Stimulated activated CD4-positive, alpha-beta T cell treated with anti-CD3 and anti-CD28 coated beads, TNF-alpha, amount 100 ng/mL, for 48 hours (primary cell): ENCODE data around the gene AP3B2.
"Not testable (repeated sequence)": the region's sequence is repeated elsewhere in the genome, so short reads cannot be mapped to it uniquely, and the experiment has no call there.

ENCODE experiments used
- DNase-seq, 3 donors: peaks; one replicate each; pipeline ENCODE4 v3.0.0-alpha.2; 2020; ENCODE audit warnings: low read depth in 3 of 3

Gene AP3B2

GRCh38 chr15:82709421-82710207, at the start of gene AP3B2:
Gene AP3B2, minus strand, starts transcription at chr15:82709875. Its CDS starts 169 bp downstream, at chr15:82709706.
- peak; percentile 49 to 58 (median 52) for DNase-seq

DNA sequence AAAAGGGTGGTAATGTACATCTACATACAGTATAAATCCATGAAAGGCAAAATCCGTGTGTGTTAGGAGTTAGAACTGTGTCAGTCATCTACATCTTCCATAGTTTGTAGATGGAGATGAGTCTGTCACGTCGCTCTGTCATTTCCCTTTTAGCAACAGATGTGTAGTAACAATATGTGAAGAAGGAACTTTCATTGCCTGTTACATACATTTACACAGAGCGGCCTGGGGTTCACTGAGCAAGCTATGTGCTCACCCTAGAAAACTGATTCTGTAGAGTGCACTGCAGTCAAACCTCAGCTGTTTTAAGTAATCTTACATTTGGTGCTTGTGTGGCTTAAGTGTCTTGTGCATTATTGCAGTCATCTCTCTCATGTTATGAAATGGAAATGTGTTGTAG, 41.6 kb upstream of the AP3B2 start:
- DNase-seq = no peak

- DNase-seq = no peak
Observed at GRCh38 chr15:82750831-82751180, 41.1 kb upstream of the AP3B2 start.

- DNase-seq = peak; percentile 76 to 78 (median 77)
Observed at GRCh38 chr15:82749951-82750830, 40.5 kb upstream of the AP3B2 start.

DNA sequence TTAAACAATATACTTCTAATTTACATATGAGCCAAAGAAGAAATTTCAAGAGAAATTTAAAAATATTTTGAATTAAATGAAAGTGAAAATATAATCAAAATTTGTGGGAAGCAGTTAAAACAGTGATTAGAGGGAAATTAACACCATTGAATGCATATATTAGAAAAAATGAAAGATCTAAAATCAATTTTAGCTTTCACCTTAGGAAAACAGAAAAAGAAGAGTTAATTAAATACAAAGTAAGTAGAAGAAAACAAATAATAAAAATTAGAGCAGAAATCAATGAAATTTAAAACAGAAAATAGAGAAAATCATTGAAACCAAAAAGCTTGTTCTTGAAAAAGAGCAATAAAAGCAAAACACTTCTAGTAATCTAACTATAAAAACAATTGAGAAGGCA, 38.6 kb upstream of the AP3B2 start:
- no peak for DNase-seq

GRCh38 chr15:82743810-82744209, 34.1 kb upstream of the AP3B2 start:
- DNase-seq = no peak

DNA sequence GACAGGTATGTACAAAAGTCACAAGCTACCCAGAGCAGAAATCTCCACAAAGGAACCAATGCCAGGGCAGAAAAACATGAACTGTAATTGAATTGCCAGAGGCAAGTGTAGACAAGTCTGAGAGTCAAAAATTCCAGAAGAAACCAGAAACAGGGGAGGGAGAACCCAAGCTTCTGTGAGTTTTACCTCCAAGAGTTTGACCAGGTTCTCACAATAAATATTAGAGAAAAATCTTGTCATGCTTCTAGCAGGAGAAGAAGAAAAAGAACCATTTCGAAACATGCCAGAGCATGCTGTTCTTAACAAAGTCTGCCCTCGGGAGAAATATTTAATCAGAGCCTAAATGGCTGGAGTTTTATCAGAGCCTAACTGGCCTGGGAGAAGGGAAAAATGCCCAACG, 32.5 kb upstream of the AP3B2 start:
- DNase-seq = no peak

GRCh38 chr15:82739086-82739485, 29.4 kb upstream of the AP3B2 start:
- no peak for DNase-seq

- DNase-seq = no peak
Observed at GRCh38 chr15:82737975-82738374, 28.3 kb upstream of the AP3B2 start.

DNA sequence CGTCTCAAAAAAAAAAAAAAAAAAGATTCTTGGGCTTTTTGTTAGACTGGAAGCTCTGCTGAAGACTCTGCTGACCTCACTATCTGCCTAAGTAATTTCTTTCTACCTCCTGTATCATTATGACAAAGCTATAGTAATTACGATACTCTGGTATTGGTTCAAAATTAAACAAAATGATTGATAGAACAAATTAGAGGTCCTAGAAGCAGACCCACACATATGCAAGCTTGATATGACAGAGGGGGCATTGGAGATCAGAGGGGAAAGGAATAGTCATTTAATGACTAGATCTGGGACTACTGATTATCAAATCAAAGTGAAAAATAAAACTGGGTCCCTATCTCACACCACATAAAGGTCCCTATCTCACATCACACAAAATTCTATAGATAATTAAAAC, 21.9 kb upstream of the AP3B2 start:
- no peak for DNase-seq

- no peak for DNase-seq
Observed at GRCh38 chr15:82730022-82730530, 20.4 kb upstream of the AP3B2 start.

- no peak for DNase-seq
Observed at GRCh38 chr15:82726816-82727215, 17.1 kb upstream of the AP3B2 start.

GRCh38 chr15:82715003-82715402, 5.3 kb upstream of the AP3B2 start:
- DNase-seq = no peak

- DNase-seq = no peak
Observed at GRCh38 chr15:82714016-82714415, 4.3 kb upstream of the AP3B2 start.

DNA sequence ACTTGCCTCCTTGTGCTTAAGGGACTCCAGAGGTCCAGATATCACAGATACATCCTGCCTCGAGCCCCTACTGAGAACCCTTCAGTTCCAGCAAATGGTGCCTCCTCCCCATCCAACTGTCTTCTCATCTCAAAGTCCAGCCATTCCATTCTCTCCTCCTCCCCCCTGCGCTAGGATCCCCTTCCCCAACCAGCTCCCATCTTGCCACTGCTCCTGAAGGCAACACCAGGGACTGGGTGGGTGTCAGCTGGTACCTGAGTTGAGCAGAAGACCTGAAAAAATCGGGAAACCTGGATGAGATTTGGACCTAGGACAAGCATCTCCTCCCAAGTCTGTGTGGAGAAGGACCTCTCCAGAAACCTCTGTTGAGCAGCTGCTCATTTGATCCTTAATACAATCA, 2.4 kb upstream of the AP3B2 start:
- no peak for DNase-seq

DNA sequence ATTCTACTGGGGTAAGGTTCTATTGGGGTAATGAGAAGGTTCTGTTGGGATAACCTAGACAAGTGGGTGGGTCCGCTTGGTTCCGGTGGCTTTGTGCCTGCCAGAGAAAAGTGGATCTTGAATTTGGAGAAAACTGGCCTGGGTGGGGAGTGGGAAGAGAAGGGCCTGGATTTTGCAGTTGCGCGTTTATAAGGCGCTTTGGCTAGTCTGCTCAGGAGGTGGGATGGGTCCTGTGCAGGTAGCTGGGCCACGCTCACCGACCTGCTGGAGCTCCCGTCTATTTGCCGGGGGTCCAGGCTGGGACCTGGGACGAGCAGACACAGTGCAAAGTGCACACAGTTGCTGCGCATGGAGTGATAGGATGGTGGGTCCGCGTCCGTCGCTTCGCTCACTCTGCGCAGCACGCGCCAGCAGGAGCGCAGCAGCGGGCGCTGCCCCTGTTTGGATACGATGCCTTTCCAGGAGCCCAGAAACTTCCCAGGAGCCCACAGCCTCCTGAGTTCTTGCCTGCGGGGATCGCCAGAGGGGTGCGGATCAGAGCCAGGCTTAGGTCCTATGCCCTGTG, 1.3 kb upstream of the AP3B2 start:
- DNase-seq = no peak

DNA sequence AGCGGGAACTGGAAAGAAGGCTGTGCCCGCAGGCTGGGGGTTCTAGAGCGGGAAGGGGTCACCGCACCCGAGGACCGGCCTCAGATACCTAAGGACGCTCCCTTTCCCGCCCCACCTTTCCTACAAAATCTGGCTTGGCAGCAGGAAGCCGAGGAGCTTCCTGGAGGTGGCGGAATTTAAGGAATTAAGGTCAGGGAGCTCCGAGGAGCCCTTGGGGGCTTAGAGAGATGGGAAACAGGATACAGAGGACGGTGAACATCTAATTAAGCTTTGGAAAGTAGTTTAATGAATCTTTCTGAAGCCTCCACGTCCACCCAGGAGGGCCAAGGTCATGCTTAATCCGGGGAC, 507 bp upstream of the AP3B2 start:
- no peak for DNase-seq

DNA sequence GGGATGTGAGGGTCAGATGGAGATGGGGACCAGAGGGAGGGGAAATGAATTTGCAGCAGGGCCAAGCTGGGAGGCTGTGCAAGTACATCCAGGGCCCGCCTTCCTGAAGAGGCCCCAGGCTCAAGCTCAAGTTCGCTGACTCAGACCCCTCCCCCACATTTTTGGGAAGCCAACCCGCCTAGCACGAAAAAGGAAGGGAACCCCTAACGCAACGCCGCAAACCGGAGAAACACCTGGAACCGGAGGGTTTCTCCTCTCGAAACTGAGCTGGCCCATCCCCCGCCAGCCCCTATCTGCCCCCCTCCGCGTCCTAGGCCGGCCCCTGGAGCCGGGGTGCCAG, 624 bp downstream of the AP3B2 start:
- DNase-seq = no peak

DNA sequence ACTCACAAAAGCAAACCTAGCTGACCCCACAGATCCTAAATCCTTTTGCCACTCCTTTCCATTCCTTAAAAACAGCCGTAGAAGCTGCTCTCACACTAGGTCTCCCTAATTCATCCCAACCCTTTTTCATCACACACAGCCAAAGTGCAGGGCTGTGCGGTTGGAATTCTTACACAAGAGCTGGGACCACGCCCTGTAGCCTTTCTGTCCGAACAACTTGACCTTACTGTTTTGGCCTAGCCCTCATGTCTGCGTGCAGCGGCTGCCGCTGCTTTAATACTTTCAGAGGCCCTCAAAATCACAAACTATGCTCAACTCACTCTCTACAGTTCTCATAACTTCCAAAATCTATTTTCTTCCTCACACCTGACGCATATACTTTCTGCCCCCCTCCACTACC, 3.8 kb downstream of the AP3B2 start:
- DNase-seq = not testable (repeated sequence)

GRCh38 chr15:82699726-82700125, 9.9 kb downstream of the AP3B2 start:
- no peak for DNase-seq

DNA sequence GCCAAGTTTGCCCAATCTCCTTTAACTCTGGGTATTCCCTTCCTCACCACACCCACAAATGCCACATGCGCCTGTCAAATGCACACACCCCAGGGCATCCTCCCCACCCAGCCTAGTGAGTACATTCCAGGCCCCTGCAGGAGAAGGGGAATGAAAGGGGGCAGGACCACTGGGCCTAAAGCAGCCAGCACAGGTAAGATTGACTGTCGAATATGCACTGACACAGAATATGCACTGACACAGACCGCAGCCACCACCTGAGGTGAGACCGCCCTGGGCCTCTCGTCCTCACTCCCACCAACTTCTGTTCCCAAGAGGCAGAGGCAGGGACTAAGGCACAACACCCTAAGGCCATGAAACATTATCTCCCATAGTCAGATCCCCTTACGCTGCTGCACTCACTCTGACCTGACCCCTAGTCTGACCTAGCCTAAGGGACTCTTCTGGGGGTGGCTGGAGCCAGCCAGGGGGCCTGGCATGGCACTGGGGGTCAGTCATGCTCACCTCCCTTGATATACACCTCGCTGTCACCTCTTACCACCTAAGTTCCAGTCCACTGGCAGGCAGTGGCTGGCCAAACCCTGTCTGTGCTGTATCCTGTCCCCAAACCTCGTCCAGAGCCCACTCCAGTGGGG, 10.8 kb downstream of the AP3B2 start:
- no peak for DNase-seq

GRCh38 chr15:82697735-82698407, 11.8 kb downstream of the AP3B2 start:
- DNase-seq = no peak
